ENCODE results near the gene ANKRD2. TPM values are rescaled to one million over a fixed set of nuclear protein-coding genes. Genes with fewer than 3 reads are reported as not detected.
A peak's percentile ranks its signal among the peaks of the same experiment; 100 is the strongest.

Gene ANKRD2
- total RNA-seq, 2 donors from 2014 or later = not detected

- no peak overlapping the region for H3K4me3 Mint-ChIP-seq
- ATAC-seq (replicated peaks in 1 of 2) (no peak), DNase-seq (no peak)
- H3K36me3 Mint-ChIP-seq (ENCODE audit: insufficient read depth in 2 of 2) = no peaks in the 10 kb centered on the region
- H3K9me3 Mint-ChIP-seq = no peaks in the 10 kb centered on the region
- H3K27me3 Mint-ChIP-seq (ENCODE audit: low read depth) = no peaks in the 10 kb centered on the region
- H3K27ac Mint-ChIP-seq = no peak overlapping the region
- H3K4me1 Mint-ChIP-seq (ENCODE audit: low read depth) = peaks cover 22% of the 10 kb centered on the region
Measured at GRCh38 chr10:97538839-97539238, 33.7 kb upstream of the ANKRD2 start.

DNA sequence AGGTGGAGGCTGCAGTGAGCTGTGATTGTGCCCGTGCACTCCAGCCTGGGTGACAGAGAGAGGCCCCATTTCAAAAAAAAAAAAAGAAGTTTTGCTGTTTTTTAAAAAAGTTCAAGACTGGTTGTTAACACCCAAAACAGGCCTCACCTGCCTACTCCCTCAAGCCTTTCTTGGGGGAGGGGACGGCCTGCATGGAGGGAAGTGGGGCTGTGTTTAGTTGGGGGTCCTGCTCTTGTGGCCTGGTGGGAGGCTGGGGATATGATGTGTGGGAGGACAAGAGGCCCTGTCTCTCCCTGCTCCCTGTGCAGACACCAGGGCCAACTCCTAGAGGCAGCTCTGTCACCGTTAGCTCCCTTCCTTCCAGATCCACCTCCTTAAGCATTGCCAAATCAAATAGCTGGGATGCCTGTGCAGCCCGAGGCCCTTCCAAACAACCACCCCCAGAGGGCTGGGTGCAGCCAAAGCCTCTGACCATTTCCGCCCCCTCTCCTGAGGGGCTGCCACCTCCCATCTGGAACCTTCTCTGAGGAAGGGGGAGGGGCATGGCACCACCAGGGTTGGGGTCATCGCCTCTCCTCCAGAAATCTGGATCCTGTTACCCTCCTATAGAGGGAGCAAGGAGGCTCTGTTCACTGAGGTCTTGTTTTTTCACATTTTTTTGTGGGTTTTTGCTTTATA, 32.9 kb upstream of the ANKRD2 start:
- no peaks in the 10 kb centered on the region for H3K36me3 Mint-ChIP-seq (ENCODE audit: insufficient read depth in 2 of 2)
- peaks cover 22% of the 10 kb centered on the region for H3K4me1 Mint-ChIP-seq (ENCODE audit: low read depth)
- no peak overlapping the region for H3K27ac Mint-ChIP-seq
- no peak for DNase-seq
- no peak for ATAC-seq (replicated peaks in 1 of 2)
- H3K4me3 Mint-ChIP-seq = no peak overlapping the region
- H3K9me3 Mint-ChIP-seq = no peaks in the 10 kb centered on the region
- H3K27me3 Mint-ChIP-seq (ENCODE audit: low read depth) = no peaks in the 10 kb centered on the region

GRCh38 chr10:97540669-97541500, 31.7 kb upstream of the ANKRD2 start:
- ATAC-seq (replicated peaks in 1 of 2) = no peak
- H3K4me1 Mint-ChIP-seq (ENCODE audit: low read depth) = peaks cover 22% of the 10 kb centered on the region
- H3K27ac Mint-ChIP-seq = no peak overlapping the region
- H3K4me3 Mint-ChIP-seq = no peak overlapping the region
- H3K27me3 Mint-ChIP-seq (ENCODE audit: low read depth) = no peaks in the 10 kb centered on the region
- no peaks in the 10 kb centered on the region for H3K9me3 Mint-ChIP-seq
- H3K36me3 Mint-ChIP-seq (ENCODE audit: insufficient read depth in 2 of 2) = no peaks in the 10 kb centered on the region
- no peak for DNase-seq

DNA sequence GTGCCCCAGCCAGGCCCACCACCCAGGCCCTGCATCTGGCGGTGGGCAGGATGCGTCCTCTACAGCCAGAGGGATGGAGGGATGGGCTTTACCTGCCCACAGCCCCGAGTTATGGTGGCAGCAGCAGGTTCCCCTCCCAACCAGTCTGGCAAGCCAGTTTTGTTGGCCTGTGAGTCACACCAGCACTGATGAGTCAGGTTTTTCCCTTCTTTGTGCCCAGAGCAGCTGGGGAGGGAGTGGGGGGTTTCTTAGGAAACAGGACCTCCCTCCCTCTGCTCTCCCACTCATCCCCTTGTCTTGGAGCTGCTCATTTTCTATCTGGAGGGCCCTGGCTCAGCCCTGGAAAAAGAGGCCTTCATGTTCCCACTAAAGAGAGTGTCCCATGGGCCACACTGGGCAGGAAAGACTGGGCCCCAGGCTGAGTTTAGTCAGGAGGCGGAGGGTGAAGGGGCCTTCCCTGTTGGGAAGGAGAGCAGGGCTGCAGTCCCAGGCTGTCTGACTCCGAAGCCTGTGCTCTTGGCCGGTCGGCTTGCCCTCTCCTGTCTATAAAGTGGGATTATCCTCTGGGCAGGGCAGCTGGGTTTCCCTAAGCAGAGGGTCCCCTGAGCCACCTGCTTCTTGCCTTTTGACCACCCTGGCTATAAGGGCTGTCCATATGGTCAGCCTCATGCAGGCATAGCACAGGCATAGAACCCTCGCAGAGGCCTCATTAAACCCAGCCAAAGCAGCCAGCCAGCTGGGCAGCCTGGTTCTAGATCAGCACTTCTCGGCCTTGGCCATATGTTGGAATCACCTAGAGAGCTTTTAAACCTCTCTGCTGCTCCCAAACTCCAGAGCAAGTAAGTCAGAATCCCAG, 30.2 kb upstream of the ANKRD2 start:
- H3K36me3 Mint-ChIP-seq (ENCODE audit: insufficient read depth in 2 of 2) = no peaks in the 10 kb centered on the region
- ATAC-seq (replicated peaks in 1 of 2) (peak; percentile 65 to 68), DNase-seq (peak; percentile 41 to 46)
- no peaks in the 10 kb centered on the region for H3K9me3 Mint-ChIP-seq
- H3K4me1 Mint-ChIP-seq (ENCODE audit: low read depth) = peaks cover 22% of the 10 kb centered on the region
- no peak overlapping the region for H3K27ac Mint-ChIP-seq
- peak overlapping the region; percentile 50 to 58 for H3K4me3 Mint-ChIP-seq
- H3K27me3 Mint-ChIP-seq (ENCODE audit: low read depth) = no peaks in the 10 kb centered on the region

DNA sequence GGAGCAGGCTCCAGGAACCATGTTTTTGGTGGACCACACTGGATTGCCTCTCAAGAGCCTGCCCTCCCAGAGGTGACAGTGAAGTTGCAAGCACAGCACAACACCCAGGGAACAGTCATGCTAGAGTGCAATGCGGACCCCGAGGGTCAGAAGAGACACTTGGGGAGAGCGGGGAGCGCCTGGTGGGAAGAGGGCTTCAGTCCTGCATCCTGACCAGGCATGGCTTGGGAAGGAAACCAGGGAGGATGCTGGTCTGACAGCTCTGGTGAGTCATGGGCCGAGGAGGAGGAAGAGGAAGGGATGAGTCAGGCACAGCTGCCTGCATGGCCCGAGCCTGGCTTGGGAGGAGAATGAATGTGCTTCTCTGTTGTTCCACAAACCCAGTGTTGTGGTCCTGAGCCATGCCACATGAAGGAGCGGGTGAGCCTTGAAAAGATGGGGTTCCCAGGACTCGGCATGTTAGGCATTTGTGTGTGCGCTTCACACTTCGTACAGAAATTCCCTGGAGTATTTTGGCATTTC, 29.5 kb upstream of the ANKRD2 start:
- peaks cover 22% of the 10 kb centered on the region for H3K4me1 Mint-ChIP-seq (ENCODE audit: low read depth)
- peak overlapping the region; percentile 50 to 58 for H3K4me3 Mint-ChIP-seq
- no peaks in the 10 kb centered on the region for H3K36me3 Mint-ChIP-seq (ENCODE audit: insufficient read depth in 2 of 2)
- no peaks in the 10 kb centered on the region for H3K9me3 Mint-ChIP-seq
- peak; percentile 93 to 94 for ATAC-seq (replicated peaks in 1 of 2)
- H3K27ac Mint-ChIP-seq = peak overlapping the region; percentile 66
- peak; percentile 64 to 73 for DNase-seq
- no peaks in the 10 kb centered on the region for H3K27me3 Mint-ChIP-seq (ENCODE audit: low read depth)

GRCh38 chr10:97546456-97547270, 25.9 kb upstream of the ANKRD2 start:
- no peaks in the 10 kb centered on the region for H3K27me3 Mint-ChIP-seq (ENCODE audit: low read depth)
- DNase-seq (no peak), ATAC-seq (replicated peaks in 1 of 2) (no peak)
- H3K27ac Mint-ChIP-seq = no peak overlapping the region
- H3K9me3 Mint-ChIP-seq = no peaks in the 10 kb centered on the region
- no peaks in the 10 kb centered on the region for H3K36me3 Mint-ChIP-seq (ENCODE audit: insufficient read depth in 2 of 2)
- H3K4me1 Mint-ChIP-seq (ENCODE audit: low read depth) = peaks cover 22% of the 10 kb centered on the region
- H3K4me3 Mint-ChIP-seq = no peak overlapping the region

DNA sequence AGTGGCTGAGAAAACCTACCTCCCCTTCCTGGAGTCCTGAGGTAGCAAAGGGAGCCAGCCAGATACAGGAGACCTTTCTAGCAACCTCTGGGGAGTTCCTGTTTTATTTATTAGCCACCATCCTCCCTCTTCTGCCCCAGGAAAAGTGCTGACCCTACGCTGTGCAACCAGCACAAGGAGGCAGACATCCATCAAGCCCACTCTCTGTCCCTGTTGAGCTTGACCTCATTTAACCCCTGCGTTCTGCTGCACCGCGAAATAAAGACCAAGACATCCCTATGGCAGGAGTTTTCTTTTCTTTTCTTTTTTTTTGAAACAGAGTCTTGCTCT, 25.3 kb upstream of the ANKRD2 start:
- H3K4me3 Mint-ChIP-seq = no peak overlapping the region
- H3K27ac Mint-ChIP-seq = no peak overlapping the region
- ATAC-seq (replicated peaks in 1 of 2) = no peak

GRCh38 chr10:97547962-97548361, 24.6 kb upstream of the ANKRD2 start:
- Mint-ChIP-seq H3K36me3 (ENCODE audit: insufficient read depth in 2 of 2) (no peaks in the 10 kb centered on the region), H3K4me1 (ENCODE audit: low read depth) (peaks cover 9% of the 10 kb centered on the region), H3K4me3 (no peak overlapping the region), H3K9me3 (no peaks in the 10 kb centered on the region), H3K27ac (no peak overlapping the region), H3K27me3 (ENCODE audit: low read depth) (no peaks in the 10 kb centered on the region)
- ATAC-seq (replicated peaks in 1 of 2) (no peak), DNase-seq (no peak)

More for the DNA sequence above, 25.3 kb upstream of the ANKRD2 start:
- no peak for DNase-seq
- Mint-ChIP-seq H3K9me3 (no peaks in the 10 kb centered on the region), H3K4me1 (ENCODE audit: low read depth) (peaks cover 16% of the 10 kb centered on the region), H3K36me3 (ENCODE audit: insufficient read depth in 2 of 2) (no peaks in the 10 kb centered on the region), H3K27me3 (ENCODE audit: low read depth) (no peaks in the 10 kb centered on the region)

GRCh38 chr10:97548828-97549455, 23.6 kb upstream of the ANKRD2 start:
- no peaks in the 10 kb centered on the region for H3K36me3 Mint-ChIP-seq (ENCODE audit: insufficient read depth in 2 of 2)
- no peaks in the 10 kb centered on the region for H3K9me3 Mint-ChIP-seq
- no peak for DNase-seq

DNA sequence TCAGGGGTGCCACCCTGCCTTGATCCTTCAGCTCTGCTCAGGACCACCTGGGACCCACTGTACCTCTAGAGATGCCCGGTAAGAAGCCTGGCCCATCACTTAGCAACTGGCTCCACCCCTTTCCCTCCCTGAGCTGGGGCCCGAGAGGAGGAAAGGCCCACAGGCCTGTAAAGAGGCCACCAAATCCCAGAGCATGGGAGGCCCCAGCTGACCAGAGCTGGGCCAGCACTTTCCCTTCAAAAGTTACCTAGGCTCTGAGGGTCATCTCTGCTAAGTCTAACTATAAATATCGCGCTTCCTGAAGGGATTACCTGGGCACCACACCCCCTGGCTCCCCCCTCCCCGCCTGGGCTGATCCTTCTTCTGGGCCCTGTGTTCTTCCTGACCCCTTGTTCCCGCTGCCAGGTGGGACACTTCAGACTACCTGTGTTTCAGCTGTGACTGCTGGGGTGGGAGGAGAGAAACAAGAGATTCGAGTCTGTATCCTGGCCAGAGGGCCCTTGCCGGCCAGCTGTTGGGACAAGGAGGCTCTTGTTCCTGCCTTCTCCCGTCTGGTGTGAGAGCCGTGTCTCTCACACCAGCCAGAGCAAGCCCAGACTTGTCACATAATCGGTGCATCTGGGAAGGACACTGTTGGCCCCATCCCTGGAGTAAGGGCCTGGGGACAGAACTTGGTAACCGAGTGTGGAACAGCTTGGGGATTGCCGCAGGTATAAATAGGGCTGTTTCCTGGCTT, 22.8 kb upstream of the ANKRD2 start:
- no peaks in the 10 kb centered on the region for H3K36me3 Mint-ChIP-seq (ENCODE audit: insufficient read depth in 2 of 2)
- no peak overlapping the region for H3K27ac Mint-ChIP-seq
- no peak for DNase-seq

More at GRCh38 chr10:97548828-97549455, 23.6 kb upstream of the ANKRD2 start:
- ATAC-seq (replicated peaks in 1 of 2) = no peak
- Mint-ChIP-seq H3K27ac (no peak overlapping the region), H3K4me3 (no peak overlapping the region), H3K4me1 (ENCODE audit: low read depth) (no peaks in the 10 kb centered on the region), H3K27me3 (ENCODE audit: low read depth) (no peaks in the 10 kb centered on the region)

DNA sequence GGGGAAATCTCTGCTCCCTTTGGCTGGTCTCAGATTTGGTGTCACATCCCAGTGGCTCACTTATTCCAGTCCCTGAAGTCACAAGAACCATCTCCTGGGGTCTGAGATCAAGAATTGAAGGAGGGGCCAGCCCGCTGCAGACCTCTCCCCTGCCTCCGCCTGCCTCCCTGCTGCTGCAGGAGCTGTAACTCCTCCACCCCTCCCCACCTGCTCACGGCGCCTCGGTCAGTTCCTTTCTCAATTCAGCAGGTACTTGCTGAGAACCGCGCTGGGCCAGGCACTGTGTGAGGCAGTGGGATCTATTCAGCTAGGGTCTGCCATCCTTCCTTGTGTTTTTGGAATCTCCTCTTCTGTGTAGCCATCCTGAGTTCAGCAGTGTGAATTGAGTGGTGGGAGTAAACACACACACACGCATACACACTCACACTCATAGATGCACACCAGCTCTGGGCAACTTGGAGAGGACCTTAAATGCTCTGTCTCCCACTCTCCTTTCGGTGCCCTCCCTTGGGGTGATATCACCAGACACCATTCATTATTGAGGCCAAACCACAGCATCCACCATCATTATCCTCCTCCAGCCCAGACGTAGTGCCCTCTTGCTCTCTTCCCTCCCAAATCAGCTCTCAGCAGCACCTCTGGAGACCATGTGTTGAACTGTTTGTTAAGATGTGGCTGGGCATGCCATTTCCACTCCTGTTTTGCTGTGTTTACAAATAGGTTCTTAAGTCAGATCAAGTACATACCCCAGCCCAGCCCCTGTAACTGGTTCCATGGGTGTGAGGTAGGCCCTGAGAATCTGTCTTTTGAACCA, 22.0 kb upstream of the ANKRD2 start:
- H3K36me3 Mint-ChIP-seq (ENCODE audit: insufficient read depth in 2 of 2) = no peaks in the 10 kb centered on the region
- no peak overlapping the region for H3K4me3 Mint-ChIP-seq
- no peaks in the 10 kb centered on the region for H3K4me1 Mint-ChIP-seq (ENCODE audit: low read depth)
- ATAC-seq (replicated peaks in 1 of 2) (no peak), DNase-seq (no peak)
- H3K27ac Mint-ChIP-seq = no peak overlapping the region
- no peaks in the 10 kb centered on the region for H3K27me3 Mint-ChIP-seq (ENCODE audit: low read depth)
- H3K9me3 Mint-ChIP-seq = no peaks in the 10 kb centered on the region

More for the DNA sequence above, 22.8 kb upstream of the ANKRD2 start:
- ATAC-seq (replicated peaks in 1 of 2) = no peak
- Mint-ChIP-seq H3K4me1 (ENCODE audit: low read depth) (no peaks in the 10 kb centered on the region), H3K4me3 (no peak overlapping the region), H3K27me3 (ENCODE audit: low read depth) (no peaks in the 10 kb centered on the region), H3K9me3 (no peaks in the 10 kb centered on the region)

All from activated T-cell treated with anti-CD3 and anti-CD28 coated beads, Interleukin-2, amount 50 U/mL, for 72 hours (primary cell).